IMR-90 (cell line): ENCODE measurements around the gene SENP6. TPM values are rescaled to one million over a fixed set of nuclear protein-coding genes. Genes with fewer than 3 reads are reported as not detected.

Experiments
- ATAC-seq: fragments of 200-7000 bp; cut with Tn5 transposase; 2 replicates; pipeline ENCODE4 v1.9.1; 2020; ENCODE audit warnings: low read depth, mild to moderate bottlenecking, moderate library complexity
- BruUV-seq: library from RNA; stranded (reverse); fragments of 400-500 nt; replicated peaks from 2 replicates; lab custom pipeline; 2021; lab: Mats Ljungman, UMichigan
- CTCF ChIA-PET: fragments of 300-600 bp; formaldehyde crosslinking; extraction: SDS; loops from one replicate; lab custom pipeline; 2021; ENCODE audit warnings: antibody characterized with exemption; lab: Yijun Ruan, JAX
- POLR2A ChIA-PET: fragments of 300-600 bp; sonication (Branson Sonifier 250); formaldehyde crosslinking; loops from one replicate; lab custom pipeline; 2022; ENCODE audit warnings: antibody characterized with exemption; ENCODE audit not compliant: unreplicated experiment; lab: Charles Lee
- DNase-seq: peaks from one replicate; pipeline ENCODE4 v3.0.0; 2013
- H2AFZ ChIP-seq: replicated peaks from 2 replicates; pipeline ENCODE3; 2013; ENCODE audit warnings: low read length, mild to moderate bottlenecking; ENCODE audit not compliant: poor library complexity
- H2AK5ac ChIP-seq: 2 replicates; pipeline ENCODE4 v1.6.1; 2013; ENCODE audit warnings: low read depth, low read length, inconsistent platforms
- H2AK9ac ChIP-seq: replicated peaks from 2 replicates; pipeline ENCODE3; 2013; ENCODE audit warnings: mild to moderate bottlenecking, low read depth, low read length, moderate library complexity; ENCODE audit not compliant: poor library complexity
- H2BK120ac ChIP-seq: 2 replicates; pipeline ENCODE4 v1.6.1; 2013; ENCODE audit warnings: low read depth, low read length, inconsistent platforms
- H2BK15ac ChIP-seq: 3 replicates; pipeline ENCODE4 v1.6.1; 2013; ENCODE audit warnings: low read depth, low read length, inconsistent platforms
- H2BK20ac ChIP-seq: 2 replicates; pipeline ENCODE4 v1.6.1; 2013; ENCODE audit warnings: low read depth, mild to moderate bottlenecking, inconsistent platforms, low read length, moderate library complexity
- H2BK5ac ChIP-seq: 2 replicates; pipeline ENCODE4 v1.6.1; 2013; ENCODE audit warnings: mild to moderate bottlenecking, low read depth, low read length, inconsistent platforms; ENCODE audit not compliant: poor library complexity, severe bottlenecking
- H3K14ac ChIP-seq: replicated peaks from 2 replicates; pipeline ENCODE4 v1.6.1; 2013; ENCODE audit warnings: low read depth, low read length, inconsistent platforms
- H3K18ac ChIP-seq: 2 replicates; pipeline ENCODE4 v1.6.1; 2013; ENCODE audit warnings: low read depth, low read length, control low read depth
- H3K23ac ChIP-seq: 2 replicates; pipeline ENCODE4 v1.6.1; 2013; ENCODE audit warnings: low read depth, low read length, inconsistent platforms
- H3K27ac ChIP-seq: 2 replicates; pipeline ENCODE4 v1.5.1; 2013; ENCODE audit warnings: mild to moderate bottlenecking, control low read depth, low read length; ENCODE audit not compliant: insufficient read depth
- H3K27me3 ChIP-seq: 2 replicates; pipeline ENCODE4 v1.6.1; 2013; ENCODE audit warnings: low read length; ENCODE audit not compliant: control insufficient read depth, insufficient read depth
- H3K36me3 ChIP-seq: 2 replicates; pipeline ENCODE4 v1.6.1; 2013; ENCODE audit warnings: low read length, mixed read lengths; ENCODE audit not compliant: control insufficient read depth, insufficient read depth
- H3K4ac ChIP-seq: 2 replicates; pipeline ENCODE4 v1.6.1; 2013; ENCODE audit warnings: low read depth, low read length, inconsistent platforms
- H3K4me1 ChIP-seq: 2 replicates; pipeline ENCODE4 v1.6.1; 2013; ENCODE audit warnings: low read length, mixed read lengths; ENCODE audit not compliant: control insufficient read depth, insufficient read depth
- H3K4me2 ChIP-seq: 2 replicates; pipeline ENCODE4 v1.6.1; 2013; ENCODE audit warnings: low read depth, mild to moderate bottlenecking, control low read depth, low read length, moderate library complexity
- H3K4me3 ChIP-seq: 2 replicates; pipeline ENCODE4 v1.5.1; 2013; ENCODE audit warnings: low read depth, mild to moderate bottlenecking, control low read depth, low read length, moderate library complexity; ENCODE audit not compliant: insufficient read depth
- H3K56ac ChIP-seq: 2 replicates; pipeline ENCODE4 v1.6.1; 2013; ENCODE audit warnings: low read length, inconsistent platforms; ENCODE audit not compliant: insufficient read depth; ENCODE audit errors: extremely low read depth
- H3K79me1 ChIP-seq, 2 experiments: 2 replicates each; pipeline ENCODE4 v1.6.1; 2013; ENCODE audit warnings: low read length in 2 of 2, inconsistent platforms in 1 of 2, low read depth in 1 of 2
- H3K9ac ChIP-seq: 2 replicates; pipeline ENCODE4 v1.6.1; 2013; ENCODE audit warnings: low read depth, low read length, control low read depth
- H3K9me1 ChIP-seq: 2 replicates; pipeline ENCODE4 v1.6.1; 2013; ENCODE audit warnings: low read length, inconsistent platforms; ENCODE audit not compliant: insufficient read depth
- H3K9me3 ChIP-seq: 2 replicates; pipeline ENCODE4 v1.6.1; 2013; ENCODE audit warnings: low read length; ENCODE audit not compliant: control insufficient read depth, insufficient read depth
- H4K20me1 ChIP-seq: 2 replicates; pipeline ENCODE4 v1.6.1; 2013; ENCODE audit warnings: low read length, inconsistent platforms; ENCODE audit not compliant: insufficient read depth
- H4K5ac ChIP-seq: 2 replicates; pipeline ENCODE4 v1.6.1; 2013; ENCODE audit warnings: mild to moderate bottlenecking, low read depth, low read length, control low read depth
- H4K8ac ChIP-seq, 2 experiments: 2 replicates each; pipeline ENCODE4 v1.6.1; 2013; ENCODE audit warnings: low read depth in 2 of 2, low read length in 2 of 2, control low read depth in 1 of 2, inconsistent platforms in 1 of 2
- H4K91ac ChIP-seq: 2 replicates; pipeline ENCODE4 v1.6.1; 2013; ENCODE audit warnings: low read depth, low read length, inconsistent platforms; ENCODE audit not compliant: insufficient read depth
- BHLHE40 ChIP-seq: fragments of 150-350 bp; IDR thresholded peaks from 2 replicates; pipeline ENCODE4 v1.6.1; 2016; ENCODE audit warnings: mild to moderate bottlenecking, low read depth, low read length
- CEBPB ChIP-seq: IDR thresholded peaks from 2 replicates; pipeline ENCODE4 v1.6.1; 2012; ENCODE audit warnings: low read depth, low read length, improper control_type of control experiment
- CHD1 ChIP-seq: IDR thresholded peaks from 2 replicates; pipeline ENCODE4 v1.6.1; 2012; ENCODE audit warnings: low read depth, low read length, improper control_type of control experiment
- CTCF ChIP-seq: conservative IDR thresholded peaks from 2 replicates; pipeline ENCODE4 v1.5.1; 2012; ENCODE audit warnings: mild to moderate bottlenecking, low read depth, low read length, improper control_type of control experiment
- FOS ChIP-seq: fragments of 150-350 bp; IDR thresholded peaks from 2 replicates; pipeline ENCODE4 v1.6.1; 2016; ENCODE audit warnings: low read depth, low read length
- MAFK ChIP-seq: IDR thresholded peaks from 2 replicates; pipeline ENCODE4 v1.6.1; 2012; ENCODE audit warnings: low read depth, low read length, improper control_type of control experiment
- MAZ ChIP-seq: IDR thresholded peaks from 2 replicates; pipeline ENCODE4 v1.6.1; 2012; ENCODE audit warnings: low read depth, mild to moderate bottlenecking, low read length, improper control_type of control experiment, moderate library complexity, borderline replicate concordance
- MXI1 ChIP-seq: IDR thresholded peaks from 2 replicates; pipeline ENCODE4 v1.6.1; 2012; ENCODE audit warnings: low read depth, mild to moderate bottlenecking, low read length, moderate library complexity, borderline replicate concordance
- NFE2L2 ChIP-seq: fragments of 150-350 bp; IDR thresholded peaks from 2 replicates; pipeline ENCODE4 v1.6.1; 2016; ENCODE audit warnings: low read depth, mild to moderate bottlenecking, low read length
- POLR2A ChIP-seq: IDR thresholded peaks from 2 replicates; pipeline ENCODE4 v1.6.1; 2012; ENCODE audit warnings: mild to moderate bottlenecking, low read depth, low read length
- RCOR1 ChIP-seq: IDR thresholded peaks from 2 replicates; pipeline ENCODE4 v1.6.1; 2012; ENCODE audit warnings: mild to moderate bottlenecking, low read length, improper control_type of control experiment; ENCODE audit not compliant: insufficient replicate concordance
- WGBS, 2 experiments: methylation state at CpG; one replicate each; pipeline versions ENCODE4 v1.1.5 to v1.1.7; 2013; ENCODE audit warnings: missing lambda C conversion rate in 2 of 2; ENCODE audit not compliant: insufficient read length in 1 of 2; ENCODE audit errors: extremely low coverage in 2 of 2; 5-methylcytosine and 5-hydroxymethylcytosine counted together
- dilution Hi-C: fragments of 300-500 bp; cut with HindIII; formaldehyde crosslinking; loops from one replicate; pipeline ENCODE4 v1.14.3; 2018; ENCODE audit warnings: low sequenced_read_pairs; ENCODE audit not compliant: unreplicated experiment
- in situ Hi-C: fragments of 300-500 bp; cut with MboI; formaldehyde crosslinking; loops from 3 replicates; pipeline ENCODE4 v1.14.3; 2019; ENCODE audit warnings: low sequenced_read_pairs, inconsistent platforms, mixed read lengths
- intact Hi-C: fragments of 100-400 bp; cut with micrococcal nuclease; formaldehyde crosslinking; loops from 2 replicates; pipeline ENCODE4 v1.10.0; 2022
- polyA plus RNA-seq, 3 experiments: library from polyadenylated mRNA; depleted of rRNA; stranded (reverse); fragments of >200 nt; gene quantifications; 2 replicates each; pipeline ENCODE4 v1.2.3, GENCODE V29; 2012; ENCODE audit warnings: low replicate concordance in 1 of 3
- total RNA-seq: library from RNA; depleted of rRNA; stranded (reverse); fragments of >200 nt; gene quantifications from 2 replicates; pipeline ENCODE4 v1.2.3, GENCODE V29; 2012
- TF ChIP-seq, protein P1 (sequence below): fragments of 150-350 bp; IDR thresholded peaks from 2 replicates; pipeline ENCODE4 v1.6.1; 2017; ENCODE audit warnings: mild to moderate bottlenecking, antibody characterized with exemption, low read length, low read depth

SENP6 gene
- total and polyA plus RNA-seq, 2 of the 4 experiments (the other 2 are of a cell fraction), result 23.1 to 25.8 TPM

DNA sequence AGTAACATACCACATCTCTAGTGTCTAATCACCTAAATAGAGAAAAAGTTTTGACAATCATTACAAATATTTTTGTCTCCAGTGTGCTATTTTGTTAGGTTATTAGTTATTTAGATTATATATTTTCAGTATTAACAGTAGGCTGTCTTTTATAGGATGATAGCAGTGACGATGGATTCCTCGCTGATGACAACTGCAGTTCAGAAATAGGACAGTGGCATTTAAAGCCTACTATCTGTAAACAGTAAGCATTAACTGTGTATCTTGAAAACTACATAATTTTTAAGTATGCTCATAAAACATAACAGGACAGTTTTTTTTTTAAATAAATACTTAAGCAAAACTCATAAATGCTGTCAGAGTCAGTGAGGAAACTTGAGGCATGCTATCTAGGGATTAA, 109.5 kb downstream of the SENP6 start:
- POLR2A ChIA-PET, result no interaction called here
- DNase-seq (no peak), ATAC-seq (no peak)
- H4K5ac ChIP-seq, result no peak overlapping the region
- no CpG with 5 or more reads among the region's 2 CpGs for WGBS, 2 experiments
- BruUV-seq, result no TSS peak
- peaks cover 18% of the 10 kb centered on the region for H3K36me3 ChIP-seq
- H2AK9ac ChIP-seq, result no peak overlapping the region
- H2BK20ac ChIP-seq, result no peak overlapping the region
- H2BK120ac ChIP-seq, result no peak overlapping the region
- H3K4me3 ChIP-seq, result no peak overlapping the region
- H3K23ac ChIP-seq, result no peak overlapping the region
- H4K8ac ChIP-seq, result no peak overlapping the region
- dilution Hi-C loops, result no loop called here
- H2AK5ac ChIP-seq, result no peak overlapping the region
- no peaks in the 10 kb centered on the region for H3K9me1 ChIP-seq
- H3K27me3 ChIP-seq, result no peaks in the 10 kb centered on the region
- H3K4ac ChIP-seq, result no peak overlapping the region
- no peak overlapping the region for H4K91ac ChIP-seq
- H2BK15ac ChIP-seq, result no peak overlapping the region
- H3K56ac ChIP-seq, result no peak overlapping the region
- in situ Hi-C loops, result no loop called here
- no peak overlapping the region for H3K18ac ChIP-seq
- H2BK5ac ChIP-seq, result no peak overlapping the region
- H3K27ac ChIP-seq, result no peak overlapping the region
- TF ChIP-seq MXI1, result no peak
- no peak for TF ChIP-seq CTCF
- no peak for TF ChIP-seq CHD1
- no peak for TF ChIP-seq BHLHE40
- TF ChIP-seq, protein P1, sequence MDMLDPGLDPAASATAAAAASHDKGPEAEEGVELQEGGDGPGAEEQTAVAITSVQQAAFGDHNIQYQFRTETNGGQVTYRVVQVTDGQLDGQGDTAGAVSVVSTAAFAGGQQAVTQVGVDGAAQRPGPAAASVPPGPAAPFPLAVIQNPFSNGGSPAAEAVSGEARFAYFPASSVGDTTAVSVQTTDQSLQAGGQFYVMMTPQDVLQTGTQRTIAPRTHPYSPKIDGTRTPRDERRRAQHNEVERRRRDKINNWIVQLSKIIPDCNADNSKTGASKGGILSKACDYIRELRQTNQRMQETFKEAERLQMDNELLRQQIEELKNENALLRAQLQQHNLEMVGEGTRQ, result no peak
- no peak for TF ChIP-seq CEBPB
- TF ChIP-seq MAZ, result no peak
- TF ChIP-seq FOS, result no peak
- TF ChIP-seq NFE2L2, result no peak
- TF ChIP-seq MAFK, result no peak
- no peak for TF ChIP-seq POLR2A
- TF ChIP-seq RCOR1, result no peak
- intact Hi-C loops, result no loop called here
- H3K79me1 ChIP-seq, result peaks cover 5 to 14% of the 10 kb centered on the region in 2 experiments; a peak in 1 of 4 replicates
- CTCF ChIA-PET, result no interaction called here
- no peak overlapping the region for H3K14ac ChIP-seq
- H3K4me1 ChIP-seq, result no peaks in the 10 kb centered on the region; the same call in 1 of the 2 replicates
- no peak overlapping the region for H3K4me2 ChIP-seq
- no peaks in the 10 kb centered on the region for H3K9me3 ChIP-seq
- H2AFZ ChIP-seq, result no peak overlapping the region
- H3K9ac ChIP-seq, result no peak overlapping the region
- H4K20me1 ChIP-seq, result no peaks in the 10 kb centered on the region
